GM21786 (cell line): ENCODE results near the gene TOP2A.

Source experiments
- ATAC-seq: cut with Tn5 transposase; IDR thresholded peaks from one replicate; pipeline ENCODE4 v1.9.1; 2021; ENCODE audit not compliant: unreplicated experiment

The TOP2A gene

DNA sequence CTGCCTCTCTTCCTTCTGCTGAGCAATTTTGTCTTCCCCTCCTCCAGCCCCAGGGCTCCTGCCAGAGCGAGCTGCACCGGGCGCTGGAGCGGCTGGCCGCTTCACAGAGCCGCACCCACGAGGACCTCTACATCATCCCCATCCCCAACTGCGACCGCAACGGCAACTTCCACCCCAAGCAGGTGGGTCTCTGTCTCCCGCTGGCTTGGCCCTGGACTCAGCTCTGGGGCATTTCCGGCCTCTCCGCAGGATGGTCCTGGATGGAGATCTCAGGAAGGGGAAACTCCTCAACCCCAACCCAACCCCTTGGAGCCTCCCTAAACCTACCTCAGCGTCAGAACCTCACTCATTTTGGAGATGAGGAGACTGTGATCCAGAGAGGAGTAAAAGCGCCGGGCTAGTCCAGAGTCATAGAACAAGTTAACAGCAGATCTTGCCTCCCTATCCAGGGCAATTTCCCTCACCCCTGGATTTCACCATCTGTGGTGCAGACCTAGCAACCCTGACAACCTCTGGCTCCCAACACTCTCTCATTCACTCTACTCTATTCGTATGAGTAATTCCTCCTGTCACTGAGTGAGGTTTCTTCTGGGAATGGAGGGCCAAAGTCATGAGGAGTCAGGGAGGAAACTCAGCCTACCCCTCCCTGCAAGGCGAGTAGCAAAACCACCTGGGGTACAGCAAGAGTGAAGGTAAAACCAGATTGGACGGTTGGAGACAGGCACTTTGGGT, 36.4 kb upstream of the TOP2A start:
- ATAC-seq, result no peak

DNA sequence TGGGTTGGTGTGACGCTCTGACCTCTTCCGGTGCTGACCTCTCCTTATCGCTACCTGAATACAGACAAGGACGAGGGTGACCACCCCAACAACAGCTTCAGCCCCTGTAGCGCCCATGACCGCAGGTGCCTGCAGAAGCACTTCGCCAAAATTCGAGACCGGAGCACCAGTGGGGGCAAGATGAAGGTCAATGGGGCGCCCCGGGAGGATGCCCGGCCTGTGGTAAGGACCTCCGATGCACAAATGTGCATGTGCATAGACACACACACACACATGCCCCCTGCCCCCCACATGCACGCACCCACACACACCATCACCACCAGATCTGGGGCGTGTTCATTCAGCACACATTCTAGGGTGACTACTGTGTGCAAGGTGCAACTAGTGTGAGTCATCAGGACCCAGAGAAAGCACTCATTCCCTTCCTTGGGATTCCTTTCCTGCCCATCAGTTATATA, 35.3 kb upstream of the TOP2A start:
- no peak for ATAC-seq

DNA sequence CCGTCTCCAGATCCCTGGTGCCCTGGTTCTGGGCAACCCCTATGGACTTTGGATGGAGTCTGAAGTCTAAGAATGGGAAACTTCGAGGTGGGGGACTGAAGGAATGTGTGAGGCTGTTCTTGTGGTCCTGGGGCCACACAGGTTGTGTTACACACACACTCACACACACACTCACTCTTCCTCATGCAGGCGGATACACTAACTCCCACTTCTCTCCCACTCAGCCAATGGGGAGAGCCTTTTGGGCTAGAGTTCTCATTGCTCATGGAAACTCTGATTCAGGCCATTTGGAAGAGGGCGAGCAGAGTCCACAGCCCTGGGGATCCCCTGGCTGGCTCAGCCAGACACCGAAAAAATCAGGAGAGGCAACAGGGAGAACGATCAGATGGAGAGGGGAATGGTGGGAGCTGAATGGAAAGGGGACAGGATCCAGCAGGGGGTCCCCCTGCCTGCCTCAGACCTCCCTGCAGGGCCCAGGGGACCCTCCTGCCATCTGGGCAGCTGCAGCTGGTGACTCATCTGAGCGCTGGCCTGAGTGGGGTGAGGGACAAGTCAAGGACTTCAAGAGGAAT, 34.6 kb upstream of the TOP2A start:
- ATAC-seq, result no peak

DNA sequence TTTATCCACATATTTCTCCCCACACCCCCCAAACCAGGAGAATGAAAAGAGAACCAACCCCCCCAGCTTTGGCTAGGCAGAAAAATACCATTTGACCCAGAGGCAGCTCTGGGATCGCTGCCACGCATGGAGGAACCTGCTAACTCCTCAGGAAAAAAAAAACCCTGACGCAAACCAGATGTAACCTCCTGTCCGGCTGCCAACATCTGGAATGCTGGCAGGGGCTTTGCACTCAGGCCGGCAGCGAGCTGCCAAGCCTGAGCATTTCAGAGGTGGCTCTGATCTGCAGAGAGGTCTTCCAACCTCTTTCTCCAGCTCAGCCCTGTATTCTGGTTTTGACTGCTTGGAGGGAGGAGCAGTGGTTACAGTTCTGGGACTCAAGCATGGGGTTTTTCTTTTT, 33.7 kb upstream of the TOP2A start:
- no peak for ATAC-seq

DNA sequence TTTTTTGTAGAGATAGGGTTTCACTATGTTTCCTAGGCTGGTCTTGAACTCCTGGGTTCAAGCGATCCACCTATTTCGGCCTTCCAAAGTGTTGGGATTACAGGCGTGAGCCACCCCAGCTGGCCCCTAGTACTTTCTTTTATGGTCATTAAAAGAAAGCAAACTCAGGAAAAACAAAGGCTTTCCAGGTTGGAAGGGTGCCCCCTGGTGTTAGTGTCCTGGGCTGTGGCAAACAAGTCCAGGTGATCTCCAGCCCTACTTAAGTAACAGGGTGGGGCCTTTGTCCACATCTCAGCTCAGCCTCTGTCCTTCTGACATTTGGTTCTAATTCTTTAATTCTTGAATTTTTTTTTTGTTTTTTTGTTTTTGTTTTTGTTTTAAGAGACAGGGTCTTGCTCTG, 32.5 kb upstream of the TOP2A start:
- no peak for ATAC-seq

DNA sequence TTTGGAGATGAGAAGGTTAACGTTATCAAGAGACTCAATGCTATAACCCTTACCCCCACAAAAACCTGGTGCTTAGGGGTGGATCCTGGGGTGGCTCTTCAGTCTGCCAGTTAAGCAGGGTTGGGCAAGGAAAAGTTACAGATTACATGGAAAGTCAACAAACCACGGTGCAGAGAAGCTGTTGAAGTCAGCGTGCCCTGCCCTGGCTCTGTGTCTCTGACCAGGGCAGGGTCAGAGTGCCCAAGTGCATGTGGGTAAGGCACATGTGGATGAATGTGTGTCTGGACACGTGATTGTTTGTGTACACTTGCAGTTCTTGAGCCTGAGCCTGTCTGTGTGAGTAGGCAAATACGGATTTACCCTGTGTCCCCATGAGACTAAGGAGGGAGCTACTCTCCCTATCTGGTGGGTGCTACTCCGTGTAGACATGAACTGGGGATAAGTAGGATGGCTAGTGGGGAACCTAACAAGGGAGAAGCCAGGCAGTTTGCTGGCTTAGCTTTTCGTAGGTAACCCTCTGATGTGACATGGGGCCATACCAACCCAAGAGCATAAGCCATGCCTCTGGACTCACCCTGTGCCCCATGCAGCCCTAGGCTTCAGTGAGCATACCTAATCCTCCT, 31.1 kb upstream of the TOP2A start:
- ATAC-seq, result no peak

DNA sequence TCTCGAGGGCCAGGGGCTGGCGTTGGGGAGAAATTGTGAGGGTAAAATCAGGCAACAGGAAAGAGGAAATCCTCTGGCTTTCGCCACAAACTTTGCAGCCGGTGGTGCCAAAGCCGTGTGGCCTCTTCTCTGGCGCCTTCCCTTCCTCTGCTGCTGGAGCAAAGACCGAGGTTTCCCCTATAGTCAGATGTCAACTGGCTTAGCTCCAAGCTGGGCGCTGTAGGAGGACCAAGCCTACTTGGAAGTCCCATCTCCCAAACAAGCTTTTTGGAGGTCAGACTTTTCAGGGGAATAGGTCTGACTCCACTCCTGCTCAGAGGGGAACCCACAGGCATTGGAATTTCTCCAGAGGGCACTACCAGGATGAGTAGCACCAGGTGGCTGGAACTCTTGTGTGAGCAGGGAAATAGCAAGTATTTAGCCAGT, 30.5 kb upstream of the TOP2A start:
- no peak for ATAC-seq

DNA sequence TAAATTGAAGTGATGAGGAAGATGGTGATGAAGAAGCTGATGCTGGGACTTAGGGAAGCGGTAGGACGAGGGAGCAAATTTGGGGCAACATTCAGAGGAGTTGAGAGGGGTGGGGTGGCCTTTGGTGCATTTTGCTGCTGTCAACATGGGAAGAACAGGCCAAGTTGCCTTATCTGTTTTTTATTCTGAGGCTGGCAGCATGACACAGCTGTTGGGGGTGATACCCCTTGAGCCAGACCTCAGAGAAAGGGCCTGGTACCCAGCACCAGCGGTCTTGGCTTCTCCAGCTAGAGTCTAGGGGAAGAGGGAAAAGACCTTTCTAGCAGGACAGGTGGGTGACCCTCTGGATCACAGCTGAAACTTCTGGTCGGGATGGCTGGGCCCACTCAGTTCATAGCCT, 30.1 kb upstream of the TOP2A start:
- no peak for ATAC-seq

DNA sequence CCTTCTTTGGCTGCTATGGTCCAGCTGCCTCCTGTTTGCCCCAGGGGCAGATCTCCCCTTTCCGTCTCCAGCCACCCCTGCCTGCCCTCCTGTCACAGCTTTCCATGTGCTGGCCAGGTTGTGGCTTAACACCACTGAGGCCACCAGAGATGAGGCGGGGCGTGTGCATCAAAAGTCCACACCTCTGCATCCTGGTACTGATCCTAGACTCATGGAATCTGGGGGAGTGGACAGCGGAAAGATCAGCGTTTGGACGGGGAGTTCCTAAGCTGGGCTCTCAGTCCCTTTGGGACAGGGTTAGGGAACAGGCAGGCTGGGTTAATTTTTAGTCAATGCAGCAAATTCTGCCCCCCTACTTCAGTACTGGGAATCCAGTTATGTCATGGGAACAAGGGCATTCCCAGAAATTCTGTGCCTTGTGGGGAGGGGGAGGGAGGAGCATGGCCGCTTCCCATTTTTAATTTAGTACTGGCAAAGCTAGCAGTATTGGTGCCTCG, 29.5 kb upstream of the TOP2A start:
- ATAC-seq, result no peak

DNA sequence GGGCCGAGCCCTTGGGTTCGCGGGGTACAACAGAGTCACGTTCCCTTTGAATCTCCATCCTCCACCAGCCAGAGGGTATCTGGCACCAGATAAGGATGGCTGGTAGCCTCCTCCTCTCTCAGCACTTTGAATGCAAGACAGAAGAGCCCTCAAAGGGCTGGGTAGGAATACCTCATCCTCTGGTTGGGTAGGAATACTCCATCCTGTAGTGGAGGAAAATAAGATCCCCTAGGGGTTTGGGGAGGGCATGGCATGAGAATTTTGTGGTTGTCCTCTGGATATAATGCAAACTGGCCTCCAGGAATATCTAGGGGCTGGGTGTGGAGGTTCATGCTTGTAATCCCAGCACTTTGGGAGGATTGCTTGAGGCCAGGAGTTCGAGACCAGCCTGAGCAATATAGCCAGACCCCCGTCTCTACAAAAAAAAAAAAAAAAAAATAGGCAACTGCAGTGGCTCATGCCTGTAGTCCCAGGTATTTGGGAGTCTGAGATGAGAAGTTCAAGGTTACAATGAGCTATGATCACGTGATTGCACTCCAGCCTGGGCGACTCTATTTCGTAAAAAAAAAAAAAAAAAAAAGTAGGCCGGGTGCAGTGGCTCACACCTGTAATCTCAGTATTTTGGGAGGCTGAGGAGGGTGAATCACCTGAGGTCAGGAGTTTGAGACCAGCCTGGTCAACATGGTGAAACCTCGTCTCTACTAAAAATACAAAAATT, 28.2 kb upstream of the TOP2A start:
- ATAC-seq, result no peak

DNA sequence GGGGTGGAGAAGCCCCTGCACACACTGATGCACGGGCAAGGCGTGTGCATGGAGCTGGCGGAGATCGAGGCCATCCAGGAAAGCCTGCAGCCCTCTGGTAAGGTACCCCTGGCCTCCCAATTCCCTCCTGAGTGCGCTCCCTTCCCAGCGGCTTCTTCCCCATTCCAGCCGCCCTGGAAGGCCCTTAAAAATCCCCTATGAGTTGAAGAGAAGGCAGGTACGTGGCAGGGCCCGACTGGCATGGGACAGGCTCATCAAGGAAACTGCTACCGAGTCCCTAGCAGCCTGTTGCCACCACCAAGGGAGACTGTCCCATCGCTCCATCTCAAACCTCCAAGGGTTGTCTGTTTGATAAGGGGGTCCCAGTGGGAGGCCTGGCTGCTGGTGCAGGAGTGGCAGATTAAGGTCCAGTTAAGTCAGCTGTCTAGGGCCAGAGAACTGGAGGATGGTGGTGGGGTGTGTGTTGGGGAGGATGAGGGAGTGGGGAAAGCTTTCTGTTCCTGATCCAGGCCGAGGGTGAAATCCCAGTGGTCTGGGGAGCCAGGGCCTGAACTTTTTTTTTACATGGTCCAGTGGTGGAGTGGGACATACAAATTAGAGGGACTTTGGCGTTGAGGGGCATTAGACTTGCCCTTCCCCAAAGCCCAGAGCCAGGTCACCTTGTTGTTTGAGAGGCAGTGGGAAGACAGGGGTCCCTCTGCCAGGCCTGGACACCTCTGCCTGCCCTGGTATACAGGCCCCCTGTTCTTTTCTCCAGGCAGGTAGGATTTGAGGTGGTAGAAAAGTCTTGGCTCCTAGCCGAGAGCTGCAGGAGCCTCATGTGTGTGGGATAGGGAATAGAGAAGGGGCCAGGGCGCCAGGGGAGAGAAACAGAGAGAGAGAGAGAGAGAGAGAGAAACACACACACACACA, 26.5 kb upstream of the TOP2A start:
- ATAC-seq, result no peak

DNA sequence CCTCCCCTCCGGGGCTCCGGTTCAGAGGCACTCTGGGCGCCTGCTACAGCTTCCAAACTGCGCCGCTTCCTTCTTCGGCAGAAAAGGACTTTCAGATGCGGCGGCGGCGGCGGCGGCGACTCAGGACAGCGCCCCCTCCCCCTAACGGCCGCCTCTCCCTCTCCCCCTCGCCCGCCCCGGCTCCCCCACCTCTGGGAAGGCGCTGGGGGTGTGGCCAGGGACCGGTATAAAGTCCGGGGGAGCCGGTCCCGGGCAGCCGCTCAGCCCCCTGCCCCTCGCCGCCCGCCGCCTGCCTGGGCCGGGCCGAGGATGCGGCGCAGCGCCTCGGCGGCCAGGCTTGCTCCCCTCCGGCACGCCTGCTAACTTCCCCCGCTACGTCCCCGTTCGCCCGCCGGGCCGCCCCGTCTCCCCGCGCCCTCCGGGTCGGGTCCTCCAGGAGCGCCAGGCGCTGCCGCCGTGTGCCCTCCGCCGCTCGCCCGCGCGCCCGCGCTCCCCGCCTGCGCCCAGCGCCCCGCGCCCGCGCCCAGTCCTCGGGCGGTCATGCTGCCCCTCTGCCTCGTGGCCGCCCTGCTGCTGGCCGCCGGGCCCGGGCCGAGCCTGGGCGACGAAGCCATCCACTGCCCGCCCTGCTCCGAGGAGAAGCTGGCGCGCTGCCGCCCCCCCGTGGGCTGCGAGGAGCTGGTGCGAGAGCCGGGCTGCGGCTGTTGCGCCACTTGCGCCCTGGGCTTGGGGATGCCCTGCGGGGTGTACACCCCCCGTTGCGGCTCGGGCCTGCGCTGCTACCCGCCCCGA, 25.7 kb upstream of the TOP2A start, which contains the start of gene IGFBP4:
Gene IGFBP4, plus strand, starts transcription at position 255 of the 792 bp plus-strand sequence. Its CDS starts 286 bp downstream, at position 541.
- ATAC-seq, result no peak

DNA sequence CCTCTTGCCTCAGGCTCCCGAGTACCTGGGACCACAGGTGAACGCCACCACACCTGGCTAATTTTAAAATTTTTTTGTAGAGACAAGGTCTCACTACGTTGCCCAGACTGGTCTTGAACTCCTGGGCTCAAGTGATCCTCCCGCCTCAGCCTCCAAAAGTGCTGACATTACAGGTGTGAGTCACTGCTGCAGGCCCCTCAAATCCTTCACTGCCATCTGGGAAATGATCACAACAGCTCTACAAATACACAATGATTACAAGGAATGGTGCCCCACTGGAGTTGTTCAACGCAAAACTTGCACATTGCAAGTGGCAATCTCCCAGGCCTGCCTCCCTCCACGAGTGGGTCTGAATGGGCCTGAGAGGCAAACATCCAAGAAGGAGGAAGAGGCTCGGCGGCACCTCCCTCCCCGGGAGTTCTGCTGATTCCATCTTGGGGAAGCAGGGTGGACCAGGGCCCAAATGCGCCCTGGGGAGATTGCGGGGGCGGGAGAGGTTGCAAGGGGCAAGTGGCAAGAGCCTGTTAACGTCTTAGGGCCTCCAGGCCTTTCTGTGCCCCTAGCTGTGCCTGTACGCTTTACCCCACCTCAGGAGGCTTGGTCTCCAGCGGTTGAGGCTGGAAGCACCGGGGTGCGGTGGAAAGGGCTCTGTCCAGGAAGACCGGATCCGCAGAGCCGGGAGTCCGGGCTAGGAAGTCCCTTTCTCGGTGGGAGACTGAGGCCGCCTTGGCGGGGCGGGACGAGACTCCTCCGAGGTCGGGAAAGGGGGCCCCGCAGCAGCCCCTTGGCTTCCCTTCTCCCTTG, 24.9 kb upstream of the TOP2A start:
- ATAC-seq, result no peak

DNA sequence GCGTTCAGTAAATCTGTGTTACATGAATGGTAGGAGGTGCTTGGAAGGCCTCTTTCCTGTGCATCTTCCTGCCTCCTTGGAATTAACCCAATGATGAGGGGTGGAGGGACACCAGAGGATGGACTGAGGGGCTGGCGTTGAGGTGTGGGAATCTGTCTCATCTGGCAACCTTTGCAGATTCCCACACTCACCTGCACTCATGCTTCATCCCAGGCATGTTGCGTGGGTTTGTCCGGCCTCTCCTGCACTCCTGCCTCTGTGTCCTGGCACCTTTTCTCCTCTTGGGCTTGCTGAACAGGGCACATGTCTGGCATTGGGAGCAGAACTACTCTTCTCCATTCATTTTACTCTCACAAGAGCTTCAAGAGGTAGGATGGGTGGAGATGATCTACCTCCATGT, 22.5 kb upstream of the TOP2A start:
- ATAC-seq, result no peak

DNA sequence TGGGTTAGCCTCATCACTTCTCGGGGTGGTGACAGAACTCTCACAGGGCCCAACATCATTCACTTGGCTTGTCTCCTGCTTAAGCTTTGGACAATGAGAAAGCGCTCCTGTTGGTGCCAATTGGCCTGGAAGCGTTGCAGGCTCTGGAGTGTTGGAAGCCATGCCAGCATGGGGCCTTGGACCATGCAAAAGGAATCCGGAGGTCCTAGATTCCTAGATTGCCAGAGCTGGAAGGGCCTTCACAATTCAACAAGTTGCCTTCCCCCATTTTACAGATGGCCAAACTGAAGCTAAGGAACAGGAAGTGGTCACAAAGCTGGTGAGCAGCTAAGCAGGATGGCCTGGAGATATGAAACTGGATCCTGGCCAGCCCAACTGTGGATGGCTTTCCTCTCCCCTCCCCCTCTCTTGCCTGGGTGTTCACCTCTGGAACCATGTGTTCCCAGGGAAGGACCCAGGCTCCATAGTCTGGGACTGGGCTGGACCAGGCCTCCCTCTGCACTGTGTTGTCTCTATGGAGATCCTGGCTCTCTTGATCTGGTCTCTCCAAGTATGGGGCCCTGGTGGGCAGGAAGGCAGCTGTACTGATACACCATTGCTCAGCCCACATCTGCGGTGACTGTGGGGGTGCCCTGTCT, 19.5 kb upstream of the TOP2A start:
- ATAC-seq, result no peak

DNA sequence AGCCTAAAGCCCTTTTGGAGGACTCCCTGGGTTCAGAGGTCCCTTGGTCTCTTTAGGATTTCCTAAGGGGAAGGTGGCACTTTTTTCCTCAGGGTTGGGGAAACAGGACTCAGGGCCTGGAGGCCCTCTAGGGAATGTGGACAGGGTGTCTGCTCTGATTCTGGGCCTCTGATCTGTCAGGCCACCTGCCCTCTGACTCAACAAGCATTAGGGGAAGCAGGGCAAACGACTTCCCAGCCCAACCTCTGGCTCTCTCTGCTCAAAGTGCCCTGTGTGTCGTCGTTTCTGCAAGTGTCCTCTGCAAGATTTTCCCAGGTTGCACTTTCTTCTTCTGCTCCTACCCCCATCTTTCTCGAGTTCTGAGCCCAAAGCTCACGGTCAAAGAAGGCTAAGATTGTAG, 18.9 kb upstream of the TOP2A start:
- no peak for ATAC-seq

DNA sequence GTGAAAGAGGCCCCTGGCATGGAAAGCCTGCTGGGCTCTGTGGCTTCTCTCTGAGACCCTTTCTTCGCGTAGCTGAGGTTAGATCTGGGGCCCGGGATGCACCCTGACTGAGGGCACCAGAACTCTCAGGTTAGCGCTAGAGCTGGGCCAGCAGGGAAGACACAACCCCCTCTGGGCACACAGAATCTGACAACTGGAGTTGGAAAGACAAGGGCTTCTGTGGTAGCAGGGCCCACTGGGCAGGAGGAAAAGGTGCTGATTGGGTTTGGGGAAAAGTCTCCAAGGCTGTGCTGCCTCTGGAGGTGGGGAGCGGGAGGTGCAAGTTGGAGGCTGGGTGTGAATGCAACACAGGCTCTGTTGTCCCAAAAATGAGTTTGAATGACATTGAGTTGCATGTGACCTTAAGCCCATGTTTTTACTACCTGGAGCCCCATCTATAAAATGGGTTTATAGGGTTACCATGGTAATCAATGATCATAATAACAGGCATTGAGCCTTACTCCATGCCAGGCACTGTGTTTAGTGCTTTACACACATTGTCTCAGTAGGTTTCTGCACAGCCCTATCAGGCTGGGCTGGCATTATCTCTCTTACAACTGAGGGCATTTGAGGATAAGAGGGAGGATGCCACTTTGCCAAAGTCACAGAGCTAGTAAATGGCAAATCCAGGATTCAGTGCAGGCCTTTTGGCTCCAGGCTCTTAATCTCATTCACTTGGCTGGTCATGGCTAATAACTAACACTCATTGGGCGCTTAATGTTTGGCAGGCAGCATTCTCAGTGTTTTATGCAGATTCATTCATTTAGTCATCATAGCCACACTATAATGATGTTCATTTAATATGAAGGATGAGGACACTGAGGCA, 16.1 kb upstream of the TOP2A start:
- ATAC-seq, result no peak
